ENCODE results near the gene LPCAT1. TPM values are rescaled to one million over a fixed set of nuclear protein-coding genes. Genes with fewer than 3 reads are reported as not detected.

Gene LPCAT1
- total RNA-seq, 4 donors from 2014 or later: 18.9 to 47.5 (median 29.2) TPM

GRCh38 chr5:1489754-1490153 lies 34.0 kb downstream of the LPCAT1 start:
- TF ChIP-seq, protein P1, sequence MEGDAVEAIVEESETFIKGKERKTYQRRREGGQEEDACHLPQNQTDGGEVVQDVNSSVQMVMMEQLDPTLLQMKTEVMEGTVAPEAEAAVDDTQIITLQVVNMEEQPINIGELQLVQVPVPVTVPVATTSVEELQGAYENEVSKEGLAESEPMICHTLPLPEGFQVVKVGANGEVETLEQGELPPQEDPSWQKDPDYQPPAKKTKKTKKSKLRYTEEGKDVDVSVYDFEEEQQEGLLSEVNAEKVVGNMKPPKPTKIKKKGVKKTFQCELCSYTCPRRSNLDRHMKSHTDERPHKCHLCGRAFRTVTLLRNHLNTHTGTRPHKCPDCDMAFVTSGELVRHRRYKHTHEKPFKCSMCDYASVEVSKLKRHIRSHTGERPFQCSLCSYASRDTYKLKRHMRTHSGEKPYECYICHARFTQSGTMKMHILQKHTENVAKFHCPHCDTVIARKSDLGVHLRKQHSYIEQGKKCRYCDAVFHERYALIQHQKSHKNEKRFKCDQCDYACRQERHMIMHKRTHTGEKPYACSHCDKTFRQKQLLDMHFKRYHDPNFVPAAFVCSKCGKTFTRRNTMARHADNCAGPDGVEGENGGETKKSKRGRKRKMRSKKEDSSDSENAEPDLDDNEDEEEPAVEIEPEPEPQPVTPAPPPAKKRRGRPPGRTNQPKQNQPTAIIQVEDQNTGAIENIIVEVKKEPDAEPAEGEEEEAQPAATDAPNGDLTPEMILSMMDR (IDR thresholded peaks at IDR 0.05; ENCODE audit: low read depth): no peak

DNA sequence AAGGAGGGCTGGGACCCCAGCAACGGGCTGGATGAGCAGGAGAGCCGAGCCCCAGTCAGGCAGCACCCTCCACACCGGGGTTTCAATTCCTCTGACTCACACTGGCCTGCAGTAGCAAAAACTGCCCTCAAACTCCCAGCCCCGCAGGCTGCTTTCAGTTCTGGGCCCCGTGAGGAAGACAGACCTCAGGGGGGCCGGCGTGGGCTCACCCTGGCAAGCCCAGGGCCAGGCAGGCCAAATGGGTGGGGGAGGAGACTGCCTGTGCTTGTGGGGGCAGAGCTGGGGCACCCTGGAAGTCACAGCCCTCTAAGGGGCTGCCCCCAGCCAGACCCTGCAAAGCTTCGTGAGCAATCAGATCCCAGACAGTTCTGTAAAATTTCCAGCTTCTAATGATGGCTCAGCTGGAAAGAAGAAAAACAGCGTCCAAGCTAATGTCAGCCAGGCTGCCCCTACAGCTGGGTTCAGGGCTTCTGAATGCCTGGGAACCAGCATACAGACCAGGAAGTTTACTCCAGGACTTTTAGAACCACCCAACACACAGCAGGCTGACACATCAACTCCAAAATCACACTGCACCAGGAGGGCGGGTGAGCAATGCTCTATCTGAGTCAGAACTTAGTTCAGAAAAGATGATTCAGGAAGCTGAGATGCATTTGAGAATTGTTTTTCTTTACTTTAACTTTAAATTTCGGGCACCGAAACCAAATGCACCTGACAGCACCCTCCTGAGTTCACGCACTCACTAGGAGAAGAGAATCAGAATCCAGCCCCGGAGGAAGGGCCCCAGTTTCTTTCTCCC lies 34.7 kb downstream of the LPCAT1 start:
- TF ChIP-seq, protein P1 (IDR thresholded peaks at IDR 0.05; ENCODE audit: low read depth): no peak

- TF ChIP-seq, protein P1 (IDR thresholded peaks at IDR 0.05; ENCODE audit: low read depth): no peak
Observed at GRCh38 chr5:1487079-1487764, 36.5 kb downstream of the LPCAT1 start.

- TF ChIP-seq, protein P1 (IDR thresholded peaks at IDR 0.05; ENCODE audit: low read depth): no peak
Observed at GRCh38 chr5:1486271-1486670, 37.5 kb downstream of the LPCAT1 start.

- TF ChIP-seq, protein P1 (IDR thresholded peaks at IDR 0.05; ENCODE audit: low read depth): no peak
Observed at GRCh38 chr5:1485579-1486118, 38.1 kb downstream of the LPCAT1 start.

DNA sequence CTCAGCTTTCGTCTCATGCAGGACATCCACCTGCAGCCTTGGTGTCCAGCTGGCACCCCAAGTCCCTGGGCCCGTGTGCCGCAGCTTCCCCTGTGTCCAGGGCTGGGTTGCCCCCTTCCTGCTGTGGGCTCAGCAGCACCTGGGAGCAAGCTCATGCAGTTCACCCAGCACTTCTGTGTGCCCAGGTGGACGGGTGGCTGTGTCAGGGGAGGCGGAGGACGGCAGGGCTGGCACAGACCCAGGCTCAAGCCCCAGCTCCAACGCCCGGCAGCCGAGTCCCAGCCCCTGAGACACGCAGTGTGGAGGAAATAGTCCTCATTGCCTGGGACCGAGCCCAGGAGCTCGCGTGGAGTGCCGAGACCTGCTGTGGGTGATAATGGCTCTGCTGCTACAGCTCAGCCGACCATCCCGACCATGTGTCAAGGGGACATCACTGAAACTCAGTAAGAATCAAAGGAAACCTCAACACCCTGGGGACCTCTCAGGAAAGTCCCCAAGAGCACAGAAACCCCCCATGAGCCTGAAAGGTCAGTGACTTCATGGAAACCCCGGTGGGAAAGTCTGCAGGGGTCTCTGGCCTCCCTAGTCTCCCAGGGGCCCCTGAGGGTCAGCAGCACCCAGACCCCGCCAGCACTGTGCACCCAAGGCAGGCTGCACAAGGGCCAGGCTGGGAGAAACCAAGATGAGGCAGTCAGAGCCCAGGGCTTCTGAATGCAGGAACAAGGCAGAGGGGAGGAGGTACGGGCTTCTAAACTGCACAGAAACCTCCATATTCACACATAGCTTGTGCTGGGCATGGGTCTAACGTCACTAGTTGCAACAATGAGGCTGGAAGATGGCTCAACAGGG lies 38.8 kb downstream of the LPCAT1 start:
- TF ChIP-seq, protein P1 (IDR thresholded peaks at IDR 0.05; ENCODE audit: low read depth): no peak
